ENCODE data around the gene ALKBH8. TPM values are rescaled to one million over a fixed set of nuclear protein-coding genes. Genes with fewer than 3 reads are reported as not detected.

The ALKBH8 gene
- total and polyA plus RNA-seq, 2 of the 13 experiments (the other 11 are each of a cell fraction or from before 2014, with no cell fraction given) = 2.4 to 9.1 TPM

DNA sequence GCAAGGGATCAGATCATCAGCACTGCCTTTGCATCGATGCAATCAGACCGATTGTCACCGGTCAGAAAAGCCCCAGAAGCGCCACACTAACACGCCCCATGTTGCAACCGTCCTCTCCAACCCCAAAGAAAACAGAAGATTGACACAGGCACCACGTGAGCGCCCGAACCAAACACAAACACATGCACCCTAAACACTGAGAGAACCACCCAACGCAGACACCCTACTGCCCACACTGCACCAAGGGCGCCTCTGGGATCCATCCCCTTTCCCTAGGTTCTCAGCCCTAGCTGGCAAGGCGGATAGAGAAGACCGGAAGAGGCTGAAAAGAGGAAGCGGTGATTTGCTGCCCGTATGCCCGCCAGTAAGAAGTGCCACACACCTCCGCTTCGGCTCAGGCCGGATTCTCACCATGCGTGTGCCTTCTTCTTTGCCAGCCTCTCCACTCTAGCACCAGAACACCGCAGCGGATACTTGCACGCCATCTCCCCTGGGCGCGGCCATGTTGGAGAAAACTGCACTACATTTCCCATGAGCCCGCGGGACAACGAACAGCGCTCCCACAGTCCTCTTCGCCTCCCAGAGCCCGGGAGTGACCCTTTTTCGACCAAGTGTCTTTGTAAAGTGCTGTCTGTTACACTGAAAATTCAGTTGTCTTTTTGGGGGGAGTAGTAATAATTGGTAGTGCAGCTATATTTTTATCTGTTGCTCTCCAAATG lies at the start of gene ALKBH8 (continued):
- TF ChIP-seq, protein P1, sequence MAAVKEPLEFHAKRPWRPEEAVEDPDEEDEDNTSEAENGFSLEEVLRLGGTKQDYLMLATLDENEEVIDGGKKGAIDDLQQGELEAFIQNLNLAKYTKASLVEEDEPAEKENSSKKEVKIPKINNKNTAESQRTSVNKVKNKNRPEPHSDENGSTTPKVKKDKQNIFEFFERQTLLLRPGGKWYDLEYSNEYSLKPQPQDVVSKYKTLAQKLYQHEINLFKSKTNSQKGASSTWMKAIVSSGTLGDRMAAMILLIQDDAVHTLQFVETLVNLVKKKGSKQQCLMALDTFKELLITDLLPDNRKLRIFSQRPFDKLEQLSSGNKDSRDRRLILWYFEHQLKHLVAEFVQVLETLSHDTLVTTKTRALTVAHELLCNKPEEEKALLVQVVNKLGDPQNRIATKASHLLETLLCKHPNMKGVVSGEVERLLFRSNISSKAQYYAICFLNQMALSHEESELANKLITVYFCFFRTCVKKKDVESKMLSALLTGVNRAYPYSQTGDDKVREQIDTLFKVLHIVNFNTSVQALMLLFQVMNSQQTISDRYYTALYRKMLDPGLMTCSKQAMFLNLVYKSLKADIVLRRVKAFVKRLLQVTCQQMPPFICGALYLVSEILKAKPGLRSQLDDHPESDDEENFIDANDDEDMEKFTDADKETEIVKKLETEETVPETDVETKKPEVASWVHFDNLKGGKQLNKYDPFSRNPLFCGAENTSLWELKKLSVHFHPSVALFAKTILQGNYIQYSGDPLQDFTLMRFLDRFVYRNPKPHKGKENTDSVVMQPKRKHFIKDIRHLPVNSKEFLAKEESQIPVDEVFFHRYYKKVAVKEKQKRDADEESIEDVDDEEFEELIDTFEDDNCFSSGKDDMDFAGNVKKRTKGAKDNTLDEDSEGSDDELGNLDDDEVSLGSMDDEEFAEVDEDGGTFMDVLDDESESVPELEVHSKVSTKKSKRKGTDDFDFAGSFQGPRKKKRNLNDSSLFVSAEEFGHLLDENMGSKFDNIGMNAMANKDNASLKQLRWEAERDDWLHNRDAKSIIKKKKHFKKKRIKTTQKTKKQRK (IDR thresholded peaks at IDR 0.05; ENCODE audit: low read length) = no peak
- TF ChIP-seq, protein P2, sequence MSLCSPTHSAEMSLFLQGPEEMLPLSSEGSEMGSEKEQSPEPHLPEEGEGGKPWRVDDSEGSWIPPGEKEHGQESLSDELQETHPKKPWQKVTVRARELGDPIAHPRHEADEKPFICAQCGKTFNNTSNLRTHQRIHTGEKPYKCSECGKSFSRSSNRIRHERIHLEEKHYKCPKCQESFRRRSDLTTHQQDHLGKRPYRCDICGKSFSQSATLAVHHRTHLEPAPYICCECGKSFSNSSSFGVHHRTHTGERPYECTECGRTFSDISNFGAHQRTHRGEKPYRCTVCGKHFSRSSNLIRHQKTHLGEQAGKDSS (CRISPR knock-in tag; IDR thresholded peaks at IDR 0.05; ENCODE audit: borderline replicate concordance, low read depth) = no peak
- no peak for TF ChIP-seq SKI (IDR thresholded peaks at IDR 0.05; ENCODE audit: partially characterized antibody)
- no peak for TF ChIP-seq FOSL1 (CRISPR knock-in tag; IDR thresholded peaks at IDR 0.05; ENCODE audit: borderline replicate concordance)
- TF ChIP-seq SALL1 (CRISPR knock-in tag; IDR thresholded peaks at IDR 0.05) = peak; percentile 83
- peak; percentile 88 for TF ChIP-seq KMT2B (CRISPR knock-in tag; IDR thresholded peaks at IDR 0.05)
- TF ChIP-seq FOXA3 (CRISPR knock-in tag; IDR thresholded peaks at IDR 0.05) = no peak; the same call in 1 of the 2 replicates
- TF ChIP-seq EP300 (IDR thresholded peaks at IDR 0.05; ENCODE audit: low read depth in 2 of 2, low read length in 2 of 2) = peak in 1 of 2 experiments; percentile 10; a peak in 1 of 4 replicates
- no peak for TF ChIP-seq EP300 (CRISPR knock-in tag; IDR thresholded peaks at IDR 0.05; ENCODE audit: borderline replicate concordance)
- no peak for TF ChIP-seq RAD51 (IDR thresholded peaks at IDR 0.05; ENCODE audit: borderline replicate concordance)
- TF ChIP-seq SOX5 (CRISPR knock-in tag; IDR thresholded peaks at IDR 0.05; ENCODE audit: borderline replicate concordance) = no peak
- no peak for TF ChIP-seq IRF1 (CRISPR knock-in tag; IDR thresholded peaks at IDR 0.05; ENCODE audit: low read depth)
- 0 out of 2 replicates have a peak, but pooled peaks have one; percentile 20 for TF ChIP-seq MIXL1 (CRISPR knock-in tag; IDR thresholded peaks at IDR 0.05)
- no peak for TF ChIP-seq HHEX (CRISPR knock-in tag; IDR thresholded peaks at IDR 0.05)
- no peak for TF ChIP-seq ZNF850 (CRISPR knock-in tag; conservative IDR thresholded peaks at IDR 0.05)
- no peak for TF ChIP-seq ZNF569 (CRISPR knock-in tag; IDR thresholded peaks at IDR 0.05; ENCODE audit: borderline replicate concordance)
- no peak for TF ChIP-seq JUND (CRISPR knock-in tag; IDR thresholded peaks at IDR 0.05)
- TF ChIP-seq CSRNP1 (CRISPR knock-in tag; IDR thresholded peaks at IDR 0.05) = no peak
- no peak for TF ChIP-seq SP5 (CRISPR knock-in tag; IDR thresholded peaks at IDR 0.05; ENCODE audit: borderline replicate concordance, low read depth)
- TF ChIP-seq ZMYM2 (CRISPR knock-in tag; IDR thresholded peaks at IDR 0.05) = no peak
- no peak for TF ChIP-seq ZNF816 (CRISPR knock-in tag; IDR thresholded peaks at IDR 0.05; ENCODE audit: borderline replicate concordance)
